LNCAP (cell line): ENCODE results near the gene CLSTN1.

Source experiments
- TF ChIP-seq, protein P1 (sequence below): fragments of 450-650 bp; IDR thresholded peaks from 2 replicates; pipeline ENCODE4 v1.5.1; 2017; ENCODE audit warnings: mild to moderate bottlenecking

CLSTN1 gene

DNA sequence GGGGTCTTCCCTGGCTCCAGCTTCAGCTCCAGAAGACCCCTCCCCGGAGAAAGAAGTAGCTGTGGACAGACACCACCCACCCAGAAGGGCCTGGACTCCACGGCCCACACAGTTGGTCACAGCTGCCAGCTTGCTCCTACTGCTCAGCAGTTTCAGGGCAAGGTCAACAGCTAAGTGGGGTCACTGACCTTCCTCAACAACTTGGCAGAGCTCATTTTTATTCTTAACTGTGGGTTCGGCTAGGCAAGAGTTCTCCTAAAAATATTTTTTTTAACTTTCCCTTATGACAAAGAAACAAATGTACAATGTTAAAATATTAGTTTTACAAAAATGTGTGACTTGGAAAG is 44.5 kb upstream of the CLSTN1 start:
- TF ChIP-seq, protein P1, sequence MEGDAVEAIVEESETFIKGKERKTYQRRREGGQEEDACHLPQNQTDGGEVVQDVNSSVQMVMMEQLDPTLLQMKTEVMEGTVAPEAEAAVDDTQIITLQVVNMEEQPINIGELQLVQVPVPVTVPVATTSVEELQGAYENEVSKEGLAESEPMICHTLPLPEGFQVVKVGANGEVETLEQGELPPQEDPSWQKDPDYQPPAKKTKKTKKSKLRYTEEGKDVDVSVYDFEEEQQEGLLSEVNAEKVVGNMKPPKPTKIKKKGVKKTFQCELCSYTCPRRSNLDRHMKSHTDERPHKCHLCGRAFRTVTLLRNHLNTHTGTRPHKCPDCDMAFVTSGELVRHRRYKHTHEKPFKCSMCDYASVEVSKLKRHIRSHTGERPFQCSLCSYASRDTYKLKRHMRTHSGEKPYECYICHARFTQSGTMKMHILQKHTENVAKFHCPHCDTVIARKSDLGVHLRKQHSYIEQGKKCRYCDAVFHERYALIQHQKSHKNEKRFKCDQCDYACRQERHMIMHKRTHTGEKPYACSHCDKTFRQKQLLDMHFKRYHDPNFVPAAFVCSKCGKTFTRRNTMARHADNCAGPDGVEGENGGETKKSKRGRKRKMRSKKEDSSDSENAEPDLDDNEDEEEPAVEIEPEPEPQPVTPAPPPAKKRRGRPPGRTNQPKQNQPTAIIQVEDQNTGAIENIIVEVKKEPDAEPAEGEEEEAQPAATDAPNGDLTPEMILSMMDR, result no peak

DNA sequence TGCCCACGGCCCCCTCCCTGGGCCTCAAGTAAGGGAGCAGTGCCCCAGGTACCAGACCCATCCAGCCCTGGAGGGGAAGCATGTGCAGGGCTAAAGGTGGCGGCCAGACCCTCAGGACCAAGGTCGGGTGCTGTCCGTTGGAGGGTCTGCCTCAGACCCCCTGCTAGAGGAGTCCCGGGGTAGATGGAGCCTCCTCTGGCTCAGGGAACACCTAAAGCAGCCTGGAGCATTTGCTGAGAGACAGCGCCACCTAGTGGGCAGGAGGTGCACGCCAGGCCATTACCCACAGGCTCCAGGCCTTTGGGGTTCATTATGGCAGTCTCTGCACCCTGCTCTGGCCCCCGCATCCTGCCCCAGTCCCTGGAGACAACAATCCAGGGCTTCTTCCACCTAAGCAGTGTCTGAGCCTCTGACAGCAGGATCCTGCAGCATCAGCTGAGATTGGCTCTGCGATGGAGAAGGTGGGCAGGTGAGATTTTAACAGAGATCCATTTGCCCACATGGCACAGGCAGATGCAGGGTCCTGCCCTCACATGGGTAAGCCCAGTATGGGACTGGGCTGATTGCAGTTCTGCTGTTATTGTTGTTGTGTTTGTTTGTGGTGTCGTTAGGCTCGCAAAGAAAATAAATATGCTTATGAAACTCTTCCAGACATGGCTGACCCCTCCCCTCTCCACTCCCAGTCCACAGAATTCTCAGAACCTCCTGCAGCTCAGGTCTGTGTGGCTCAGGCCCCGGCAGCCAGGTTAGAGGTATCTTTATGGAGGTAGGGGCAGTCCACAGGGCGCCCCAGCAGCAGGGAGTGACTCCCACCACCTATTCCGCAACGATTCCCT is 43.9 kb upstream of the CLSTN1 start:
- TF ChIP-seq, protein P1, result peak; percentile 96

DNA sequence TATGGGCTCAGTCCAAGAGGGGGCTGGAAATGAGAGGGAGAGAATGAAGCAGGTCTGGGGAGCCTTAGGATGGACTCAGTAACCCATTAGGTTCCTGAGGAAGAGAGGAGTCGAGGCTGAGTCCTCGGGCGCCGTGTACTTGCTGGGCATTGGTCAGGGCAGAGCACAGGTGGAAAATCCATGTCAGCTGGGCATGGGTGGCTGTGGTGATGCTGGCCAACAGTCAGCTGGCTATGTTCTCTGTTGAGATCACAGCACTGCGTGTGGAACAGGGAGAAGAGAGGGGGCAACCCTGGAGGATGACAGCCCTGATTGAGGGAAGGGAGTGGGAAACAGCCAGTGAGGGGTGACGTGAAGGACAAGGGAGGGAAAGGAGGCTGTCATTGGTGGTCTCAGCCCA is 43.1 kb upstream of the CLSTN1 start:
- TF ChIP-seq, protein P1, result no peak

DNA sequence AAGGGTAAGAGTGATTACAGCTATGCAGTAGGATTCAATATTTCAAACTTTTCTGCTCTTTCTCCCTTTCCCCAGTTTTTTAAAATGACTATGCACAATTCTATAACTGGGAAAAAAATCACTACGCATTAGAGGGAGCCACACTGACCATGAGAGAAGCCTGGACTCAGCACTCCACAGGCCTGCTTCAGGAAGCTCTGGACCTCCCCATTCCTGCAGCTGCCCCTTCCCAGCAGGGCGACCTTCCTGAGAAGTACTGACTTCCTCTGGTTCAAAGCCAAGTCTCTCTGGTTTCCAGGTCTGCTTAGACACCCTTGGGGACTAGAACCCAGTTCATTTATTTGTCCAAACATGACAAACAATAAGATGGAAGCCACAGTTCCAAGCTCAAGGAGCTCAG is 42.0 kb upstream of the CLSTN1 start:
- TF ChIP-seq, protein P1, result no peak

DNA sequence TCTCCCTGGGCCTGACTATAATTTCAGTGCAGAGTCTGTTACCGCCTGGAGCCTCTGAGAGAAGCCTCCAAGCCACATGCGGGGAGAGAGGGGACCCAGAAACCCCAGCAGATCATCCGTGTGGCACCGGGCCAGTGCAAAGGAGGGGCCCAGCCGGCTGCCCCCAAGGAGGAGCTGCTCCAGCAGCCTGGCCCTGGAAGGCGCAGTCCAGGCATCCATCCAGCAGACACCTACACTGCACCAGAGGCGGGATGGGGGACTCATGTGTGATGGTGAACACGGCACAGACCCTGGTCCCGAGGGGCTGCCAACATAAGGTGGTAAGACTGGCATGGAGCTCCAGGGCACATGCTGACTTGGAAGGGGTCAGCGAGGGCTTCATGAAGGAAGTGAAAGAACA is 39.6 kb upstream of the CLSTN1 start:
- TF ChIP-seq, protein P1, result no peak

DNA sequence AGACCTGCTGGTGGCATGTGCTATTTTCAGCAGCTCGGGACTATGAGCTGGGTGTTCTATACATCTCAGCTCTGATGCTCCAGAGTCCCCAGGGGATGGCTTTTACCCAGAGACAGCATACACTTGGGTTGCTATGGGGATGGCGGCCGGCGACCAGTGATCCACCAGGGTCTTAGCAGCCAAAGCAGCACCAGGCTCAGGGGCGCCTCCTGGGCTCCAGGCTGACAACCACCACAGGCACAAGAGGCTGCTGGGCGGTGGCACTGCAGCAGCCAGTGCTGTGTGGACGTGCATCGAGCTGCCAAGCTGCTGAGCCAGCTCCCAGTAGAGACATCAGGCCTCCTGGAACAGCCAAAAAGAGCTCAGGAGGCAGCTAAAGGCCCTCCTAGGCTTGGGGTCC is 37.6 kb upstream of the CLSTN1 start:
- TF ChIP-seq, protein P1, result no peak

DNA sequence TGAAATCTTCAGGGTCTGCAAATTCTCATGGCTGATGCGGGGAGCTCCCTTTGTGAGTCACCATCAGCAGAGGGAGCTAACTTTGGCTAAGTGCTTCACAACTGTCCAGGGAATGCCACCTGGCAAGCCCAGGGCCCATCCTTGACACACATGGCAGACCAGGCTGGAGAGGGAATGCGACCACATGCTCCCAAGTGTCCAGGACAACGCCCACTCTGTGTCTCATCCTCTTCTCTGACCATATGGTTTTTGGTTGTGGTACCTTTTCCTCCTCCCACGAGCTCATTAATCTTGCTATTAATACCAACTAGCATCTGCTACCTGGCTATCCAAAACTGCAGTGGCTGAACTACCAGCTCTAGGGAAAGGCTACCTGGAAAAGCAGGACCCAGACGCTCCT is 37.1 kb upstream of the CLSTN1 start:
- TF ChIP-seq, protein P1, result no peak
